B cell (primary cell): ENCODE data around the gene CUL9. TPM values are rescaled to one million over a fixed set of nuclear protein-coding genes. Genes with fewer than 3 reads are reported as not detected.

ENCODE experiments used
- ATAC-seq: fragments of 200-7000 bp; cut with Tn5 transposase; one replicate; pipeline ENCODE4 v1.10.0; 2021; ENCODE audit warnings: low read depth, mild to moderate bottlenecking, moderate number of reproducible peaks, moderate library complexity
- CTCF ChIA-PET: fragments of 350-600 bp; sonication (Branson Sonifier 250); formaldehyde crosslinking; loops from one replicate; lab custom pipeline; 2021; ENCODE audit warnings: antibody characterized with exemption, inconsistent platforms; lab: Charles Lee
- POLR2A ChIA-PET: fragments of 350-600 bp; sonication (Branson Sonifier 250); formaldehyde crosslinking; loops from one replicate; lab custom pipeline; 2021; ENCODE audit warnings: antibody characterized with exemption; lab: Charles Lee
- DNase-seq: peaks from one replicate; pipeline ENCODE4 v3.0.0; 2013
- H2AFZ ChIP-seq: 2 replicates; pipeline ENCODE4 v1.6.1; 2012; ENCODE audit warnings: mild to moderate bottlenecking, low read depth, low read length; ENCODE audit not compliant: insufficient read depth, poor library complexity, severe bottlenecking
- H3K27ac ChIP-seq, 2 donors: 1 replicate in 1 of 2; 2 replicates in 1 of 2; pipeline ENCODE4 v1.5.1; 2012 to 2013; ENCODE audit warnings: low read length in 2 of 2, mild to moderate bottlenecking in 2 of 2, moderate library complexity in 1 of 2
- H3K27me3 ChIP-seq, 4 experiments: fragments of 200-600 bp in 1 of 4; sonication (generic) in 1 of 4; replicated peaks in 1 of 4; 1 replicate in 2 of 4; 2 replicates in 2 of 4; pipeline versions ENCODE4 v1.6.1 to v1.7.0; 2013 to 2016; ENCODE audit warnings: low read length in 3 of 4, mild to moderate bottlenecking in 2 of 4, mixed read lengths in 1 of 4, moderate library complexity in 1 of 4; ENCODE audit not compliant: insufficient read depth in 4 of 4, control insufficient read depth in 3 of 4; ENCODE audit errors: control extremely low read depth in 1 of 4
- H3K36me3 ChIP-seq, 2 experiments: replicated peaks in 1 of 2; 1 replicate in 1 of 2; 2 replicates in 1 of 2; pipeline versions ENCODE4 v1.6.1 to v1.7.1; 2013; ENCODE audit warnings: low read length in 1 of 2; ENCODE audit not compliant: insufficient read depth in 2 of 2, control insufficient read depth in 1 of 2; ENCODE audit errors: control extremely low read depth in 1 of 2, extremely low read depth in 1 of 2
- H3K4me1 ChIP-seq, 2 donors: fragments of 200-600 bp in 1 of 2; sonication (generic) in 1 of 2; 1 replicate in 1 of 2; 2 replicates in 1 of 2; pipeline versions ENCODE4 v1.5.1 to v1.6.1; 2013 to 2017; ENCODE audit warnings: low read length in 2 of 2; ENCODE audit not compliant: control insufficient read depth in 2 of 2, insufficient read depth in 2 of 2
- H3K4me2 ChIP-seq: replicated peaks from 2 replicates; pipeline ENCODE3; 2012; ENCODE audit warnings: mild to moderate bottlenecking, low read depth, low read length; ENCODE audit not compliant: poor library complexity, severe bottlenecking
- H3K4me3 ChIP-seq, 5 experiments: fragments of 200-600 bp in 1 of 5; sonication (generic) in 1 of 5; 1 replicate in 3 of 5; 2 replicates in 2 of 5; pipeline versions ENCODE4 v1.5.1 to v1.7.0; 2011 to 2016; ENCODE audit warnings: low read length in 4 of 5, mild to moderate bottlenecking in 4 of 5, low read depth in 2 of 5, control low read depth in 1 of 5, moderate library complexity in 1 of 5; ENCODE audit not compliant: insufficient read depth in 1 of 5; ENCODE audit errors: control extremely low read depth in 1 of 5, extremely low read depth in 1 of 5
- H3K79me2 ChIP-seq: fragments of 200-600 bp; sonication (generic); one replicate; pipeline ENCODE4 v1.6.0; 2016; ENCODE audit warnings: low read length; ENCODE audit not compliant: control insufficient read depth, insufficient read depth
- H3K9ac ChIP-seq: fragments of 200-600 bp; sonication (generic); 2 replicates; pipeline ENCODE4 v1.6.1; 2017; ENCODE audit warnings: mild to moderate bottlenecking, low read length, moderate library complexity
- H3K9me3 ChIP-seq, 3 donors: one replicate each; pipeline versions ENCODE4 v1.6.1 to v1.7.1; 2013; ENCODE audit warnings: low read length in 2 of 3; ENCODE audit not compliant: control insufficient read depth in 2 of 3, insufficient read depth in 1 of 3; ENCODE audit errors: control extremely low read depth in 1 of 3
- H4K20me1 ChIP-seq: 2 replicates; pipeline ENCODE4 v1.6.0; 2012; ENCODE audit warnings: mild to moderate bottlenecking, low read length; ENCODE audit not compliant: insufficient read depth, control insufficient read depth, poor library complexity, severe bottlenecking
- H3K27ac Mint-ChIP-seq: one replicate; pipeline ENCODE4 v1.8.0; 2021; ENCODE audit warnings: mixed read lengths
- H3K27me3 Mint-ChIP-seq: one replicate; pipeline ENCODE4 v1.8.0; 2021; ENCODE audit warnings: mixed read lengths
- H3K4me1 Mint-ChIP-seq: one replicate; pipeline ENCODE4 v1.8.0; 2021; ENCODE audit warnings: mixed read lengths
- H3K4me3 Mint-ChIP-seq: one replicate; pipeline ENCODE4 v1.8.0; 2021; ENCODE audit warnings: mixed read lengths
- H3K9me3 Mint-ChIP-seq: one replicate; pipeline ENCODE4 v1.8.0; 2022; ENCODE audit warnings: mixed read lengths; ENCODE audit not compliant: insufficient read depth
- CTCF ChIP-seq: fragments of 200-600 bp; IDR thresholded peaks from one replicate; pipeline ENCODE4 v1.8.0; 2022; ENCODE audit warnings: antibody characterized with exemption, mild to moderate bottlenecking
- EZH2 ChIP-seq: IDR thresholded peaks from 2 replicates; pipeline ENCODE4 v1.6.1; 2012; ENCODE audit warnings: borderline replicate concordance, low read depth, mild to moderate bottlenecking, moderate library complexity, low read length; ENCODE audit not compliant: insufficient read depth, poor library complexity, severe bottlenecking
- WGBS: methylation state at CpG from one replicate; pipeline ENCODE4 v1.1.5; 2013; ENCODE audit warnings: missing lambda C conversion rate; ENCODE audit not compliant: insufficient coverage; 5-methylcytosine and 5-hydroxymethylcytosine counted together
- intact Hi-C: fragments of 100-400 bp; cut with micrococcal nuclease; formaldehyde crosslinking; loops from one replicate; pipeline ENCODE4 v1.10.0; 2022
- polyA plus RNA-seq: library from polyadenylated mRNA; depleted of rRNA; stranded (reverse); fragments of >200 nt; gene quantifications from 2 replicates; pipeline ENCODE4 v1.2.3, GENCODE V29; 2012
- total RNA-seq, 2 donors: library from RNA; stranded (reverse); fragments of 120-200 nt in 1 of 2; gene quantifications; 1 replicate in 1 of 2; 2 replicates in 1 of 2; pipeline versions ENCODE4 v1.2.3 to v1.2.4, GENCODE V29; 2013 to 2022

The CUL9 gene
- total and polyA plus RNA-seq, 2 donors (not counting 1 experiment from before 2014, with no cell fraction given) = 98.0 to 110 TPM

- intact Hi-C loops = no loop called here
- Histone ChIP-seq H3K4me3 (no peak overlapping the region), H3K27ac (no peak overlapping the region), H3K4me1 (peaks cover 38 to 49% of the 10 kb centered on the region in 2 donors), H4K20me1 (no peaks in the 10 kb centered on the region), H2AFZ (no peak overlapping the region), H3K27me3 (peaks cover 0 to 21% (median 7%) of the 10 kb centered on the region in 4 experiments), H3K36me3 (no peaks in the 10 kb centered on the region), H3K4me2 (peak overlapping the region; percentile 86), H3K9ac (no peak overlapping the region), H3K79me2 (no peaks in the 10 kb centered on the region), H3K9me3 (peaks cover 0 to 7% (median 0%) of the 10 kb centered on the region in 3 donors)
- ATAC-seq (peak; percentile 73), DNase-seq (peak; percentile 86)
- peak overlapping the region; percentile 86 for H3K27ac Mint-ChIP-seq
- TF ChIP-seq CTCF (no peak), EZH2 (no peak)
- 41% methylated on average over 6 of the region's 8 CpGs for WGBS
- CTCF ChIA-PET = interaction anchor here (0.6 to 1.5 kb wide), 3 partner anchors 41 to 126 kb away, joined by 3 to 4 read pairs (median 3); no protein-coding TSS in a partner anchor
- peak overlapping the region; percentile 80 for H3K4me3 Mint-ChIP-seq
- POLR2A ChIA-PET = no interaction called here
- peaks cover 51% of the 10 kb centered on the region for H3K4me1 Mint-ChIP-seq
- H3K9me3 Mint-ChIP-seq = no peaks in the 10 kb centered on the region
- peaks cover 17% of the 10 kb centered on the region for H3K27me3 Mint-ChIP-seq
Observed at GRCh38 chr6:43271103-43271815, 89.3 kb downstream of the CUL9 start.

- peaks cover 0 to 7% (median 0%) of the 10 kb centered on the region in 3 donors for H3K9me3 ChIP-seq
- Mint-ChIP-seq H3K4me1 (peaks cover 56% of the 10 kb centered on the region), H3K27ac (no peak overlapping the region), H3K4me3 (no peak overlapping the region), H3K27me3 (peaks cover 19% of the 10 kb centered on the region), H3K9me3 (no peaks in the 10 kb centered on the region)
- no peaks in the 10 kb centered on the region for H3K79me2 ChIP-seq
- DNase-seq (no peak), ATAC-seq (no peak)
- no peak overlapping the region for H3K4me3 ChIP-seq
- H3K36me3 ChIP-seq = no peaks in the 10 kb centered on the region
- intact Hi-C loops = no loop called here
- ChIA-PET CTCF (interaction anchor here (0.6 to 1.7 kb wide), 6 partner anchors 8 to 126 kb away, joined by 3 to 7 read pairs (median 4); partner anchors contain the start of gene DNPH1), POLR2A (no interaction called here)
- no peak overlapping the region for H3K27ac ChIP-seq
- H3K4me1 ChIP-seq = peaks cover 45 to 56% of the 10 kb centered on the region in 2 donors
- no peak for TF ChIP-seq EZH2
- TF ChIP-seq CTCF = no peak
- H3K9ac ChIP-seq = no peak overlapping the region
- peaks cover 0 to 28% (median 9%) of the 10 kb centered on the region in 4 experiments for H3K27me3 ChIP-seq
- peaks cover 3% of the 10 kb centered on the region for H4K20me1 ChIP-seq
- no peak overlapping the region for H2AFZ ChIP-seq
- H3K4me2 ChIP-seq = no peak overlapping the region
Observed at GRCh38 chr6:43271944-43272343, 89.9 kb downstream of the CUL9 start.
